Adrenal gland (tissue), 12 donors: Measurements from ENCODE around the gene FMO4. TPM values are rescaled to one million over a fixed set of nuclear protein-coding genes. Genes with fewer than 3 reads are reported as not detected.

Experiments used
- DNase-seq, 7 donors: peaks; one replicate each; pipeline ENCODE4 v3.0.0-alpha.2; 2019 to 2020
- H3K27ac ChIP-seq, 5 donors: fragments of 200-600 bp; sonication (generic) in 4 of 5; 1 replicate in 3 of 5; 2 replicates in 2 of 5; pipeline versions ENCODE4 v1.5.1 to v1.8.0; 2016 to 2020; ENCODE audit warnings: mild to moderate bottlenecking in 1 of 5
- H3K27me3 ChIP-seq: fragments of 200-600 bp; 2 replicates; pipeline ENCODE4 v1.8.0; 2021
- H3K36me3 ChIP-seq, 2 donors: fragments of 200-600 bp; replicated peaks in 1 of 2; 1 replicate in 1 of 2; 2 replicates in 1 of 2; pipeline versions ENCODE4 v1.5.1 to v1.8.0; 2018 to 2022
- H3K4me1 ChIP-seq, 2 donors: fragments of 200-600 bp; replicated peaks in 1 of 2; 1 replicate in 1 of 2; 2 replicates in 1 of 2; pipeline versions ENCODE4 v1.5.1 to v1.8.0; 2018 to 2021
- H3K4me3 ChIP-seq, 4 donors: fragments of 200-600 bp; sonication (generic) in 3 of 4; one replicate each; pipeline ENCODE4 v1.5.1; 2016 to 2018
- H3K9me3 ChIP-seq, 3 donors: fragments of 200-600 bp; sonication (generic) in 1 of 3; replicated peaks in 1 of 3; 1 replicate in 2 of 3; 2 replicates in 1 of 3; pipeline versions ENCODE4 v1.5.1 to v1.8.0; 2016 to 2021
- POLR2A ChIP-seq, 2 donors: fragments of 450-650 bp; IDR thresholded peaks; one replicate each; pipeline ENCODE4 v1.6.1; 2017; ENCODE audit warnings: antibody characterized with exemption in 2 of 2, mild to moderate bottlenecking in 2 of 2, moderate library complexity in 1 of 2
- WGBS, 4 donors: extraction: QIAGEN DNeasy Blood & Tissue Kit in 2 of 4; methylation state at CpG; one replicate each; pipeline versions ENCODE4 v1.1.5 to v1.1.7; 2013 to 2017; 5-methylcytosine and 5-hydroxymethylcytosine counted together
- intact Hi-C, 2 donors: fragments of 100-400 bp; cut with DNase I; formaldehyde crosslinking; loops; one replicate each; pipeline versions ENCODE4 v1.14.1 to v1.15.0; 2022 to 2023
- polyA plus RNA-seq, 3 donors: library from polyadenylated mRNA; stranded (reverse); fragments of 200-250 nt in 2 of 3; fragments of 350-450 nt in 1 of 3; fragmentation: Illumina TruSeq in 1 of 3; extraction: RNeasy Lipid Tissue Mini Kit (QIAGEN cat#74804) in 1 of 3; gene quantifications; one replicate each; pipeline ENCODE4 v1.2.3, GENCODE V29; 2013 to 2014
- total RNA-seq, 9 donors: library from RNA; depleted of rRNA in 4 of 9; stranded (reverse); fragments of >200 nt in 4 of 9; fragments of 120-200 nt in 1 of 9; fragmentation: NEBNext Ultra II Directional in 1 of 9; extraction: Animal tissue kit (Norgen Biotek cat#: 25700) in 1 of 9; gene quantifications; one replicate each; pipeline versions ENCODE4 v1.1.0 to v1.2.4, GENCODE V29; 2013 to 2023
- TF ChIP-seq, protein P1 (sequence below), 6 experiments: fragments of 450-650 bp in 4 of 6; fragments of 200-600 bp in 2 of 6; sonication (generic) in 1 of 6; IDR thresholded peaks; 1 replicate in 5 of 6; 2 replicates in 1 of 6; pipeline versions ENCODE4 v1.5.1 to v1.8.0; 2016 to 2021; ENCODE audit warnings: antibody characterized with exemption in 6 of 6, mild to moderate bottlenecking in 2 of 6, moderate library complexity in 1 of 6
- donor health status: healthy with polysubstance abuse.
- donor health status: Bipolar disorder and iron deficiency.
- donor health status: DM: yes; HTN: yes; CAD: no.
- donor health status: DM: no; HTN: no; CAD: no.
- donor health status: DM: no; HTN: no; CAD: no.
- donor health status: DM: yes; HTN: yes; CAD: no.

The FMO4 gene
- total and polyA plus RNA-seq, 12 donors = 1.7 to 11.4 (median 3.8) TPM

DNA sequence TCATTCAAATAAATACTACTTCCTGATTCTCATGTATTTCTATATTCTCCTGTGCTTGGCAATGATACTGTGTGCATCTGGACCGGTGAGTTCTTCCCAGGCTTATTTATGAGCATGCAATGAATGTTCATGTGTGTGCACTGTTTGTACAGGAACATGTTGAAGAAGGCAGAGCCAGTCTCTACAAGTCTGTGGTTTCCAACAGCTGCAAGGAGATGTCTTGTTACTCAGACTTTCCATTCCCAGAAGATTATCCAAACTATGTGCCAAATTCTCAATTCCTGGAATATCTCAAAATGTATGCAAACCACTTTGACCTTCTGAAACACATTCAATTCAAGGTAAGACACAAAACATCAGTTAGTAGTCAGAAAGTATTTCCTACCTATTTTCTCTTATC, 46.6 kb upstream of the FMO4 start:
- Histone ChIP-seq H3K4me3 (no peak overlapping the region), H3K36me3 (no peaks in the 10 kb centered on the region), H3K9me3 (no peaks in the 10 kb centered on the region), H3K4me1 (no peaks in the 10 kb centered on the region), H3K27ac (no peak overlapping the region), H3K27me3 (no peaks in the 10 kb centered on the region)
- no peak for DNase-seq
- no peak for TF ChIP-seq POLR2A (IDR thresholded peaks at IDR 0.05)
- TF ChIP-seq, protein P1, sequence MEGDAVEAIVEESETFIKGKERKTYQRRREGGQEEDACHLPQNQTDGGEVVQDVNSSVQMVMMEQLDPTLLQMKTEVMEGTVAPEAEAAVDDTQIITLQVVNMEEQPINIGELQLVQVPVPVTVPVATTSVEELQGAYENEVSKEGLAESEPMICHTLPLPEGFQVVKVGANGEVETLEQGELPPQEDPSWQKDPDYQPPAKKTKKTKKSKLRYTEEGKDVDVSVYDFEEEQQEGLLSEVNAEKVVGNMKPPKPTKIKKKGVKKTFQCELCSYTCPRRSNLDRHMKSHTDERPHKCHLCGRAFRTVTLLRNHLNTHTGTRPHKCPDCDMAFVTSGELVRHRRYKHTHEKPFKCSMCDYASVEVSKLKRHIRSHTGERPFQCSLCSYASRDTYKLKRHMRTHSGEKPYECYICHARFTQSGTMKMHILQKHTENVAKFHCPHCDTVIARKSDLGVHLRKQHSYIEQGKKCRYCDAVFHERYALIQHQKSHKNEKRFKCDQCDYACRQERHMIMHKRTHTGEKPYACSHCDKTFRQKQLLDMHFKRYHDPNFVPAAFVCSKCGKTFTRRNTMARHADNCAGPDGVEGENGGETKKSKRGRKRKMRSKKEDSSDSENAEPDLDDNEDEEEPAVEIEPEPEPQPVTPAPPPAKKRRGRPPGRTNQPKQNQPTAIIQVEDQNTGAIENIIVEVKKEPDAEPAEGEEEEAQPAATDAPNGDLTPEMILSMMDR (IDR thresholded peaks at IDR 0.05) = no peak
- intact Hi-C loops = no loop called here
- 55 to 88% (median 69%) methylated on average over 1 of the region's 1 CpG for WGBS, 4 donors

DNA sequence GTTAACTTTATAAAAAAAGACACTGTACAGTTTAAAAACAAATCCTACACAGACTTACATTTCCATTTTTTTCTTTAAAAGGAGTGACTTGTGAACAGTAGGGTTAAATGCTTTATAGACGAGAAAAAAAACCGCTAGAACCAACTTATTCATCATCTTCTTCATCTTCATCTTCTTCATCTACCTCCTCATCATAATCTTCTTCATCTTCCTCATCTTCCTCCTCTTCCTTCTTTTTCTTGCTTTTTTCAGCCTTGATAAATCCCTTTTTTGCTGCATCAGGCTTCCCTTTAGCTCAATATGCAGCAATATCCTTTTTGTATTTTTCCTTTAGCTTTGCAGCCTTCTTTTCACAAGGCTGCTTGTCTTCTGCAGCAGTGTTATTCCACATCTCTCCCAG, 43.2 kb upstream of the FMO4 start:
- Histone ChIP-seq H3K36me3 (no peaks in the 10 kb centered on the region), H3K27ac (no peak overlapping the region), H3K4me1 (no peaks in the 10 kb centered on the region), H3K4me3 (no peak overlapping the region), H3K27me3 (no peaks in the 10 kb centered on the region), H3K9me3 (no peaks in the 10 kb centered on the region)
- no peak for TF ChIP-seq POLR2A (IDR thresholded peaks at IDR 0.05)
- WGBS, 4 donors = 93 to 99% (median 94%) methylated on average over 2 of the region's 2 CpGs
- no peak for DNase-seq
- intact Hi-C loops = no loop called here

DNA sequence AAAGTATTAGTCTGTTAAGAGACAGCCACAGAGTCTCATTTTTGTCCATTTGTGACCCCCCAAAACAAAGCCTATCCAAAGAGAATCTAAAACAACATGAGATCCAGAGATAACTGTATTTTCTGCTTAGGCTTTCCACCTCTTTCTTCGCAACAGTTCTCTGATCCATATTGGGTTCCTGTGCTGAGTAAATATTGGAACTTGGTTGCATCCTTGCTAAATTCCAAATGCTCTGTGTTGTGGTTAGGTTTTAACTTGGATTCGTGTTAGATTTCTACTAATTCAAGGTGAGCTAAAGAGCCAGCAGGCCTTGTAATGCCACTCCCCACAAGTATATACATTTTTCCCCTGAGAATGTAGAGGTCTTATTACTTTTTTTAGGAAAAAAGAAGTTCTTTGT, 36.4 kb upstream of the FMO4 start:
- no peak overlapping the region for H3K4me3 ChIP-seq
- TF ChIP-seq POLR2A (IDR thresholded peaks at IDR 0.05) = no peak
- TF ChIP-seq, protein P1 (IDR thresholded peaks at IDR 0.05) = no peak
- 79 to 89% (median 84%) methylated on average over 2 of the region's 2 CpGs for WGBS, 4 donors

GRCh38 chr1:171279234-171279633, 34.7 kb upstream of the FMO4 start:
- WGBS, 4 donors = 89 to 94% (median 90%) methylated on average over 2 of the region's 2 CpGs
- H3K36me3 ChIP-seq = no peaks in the 10 kb centered on the region

More for the DNA sequence above, 36.4 kb upstream of the FMO4 start:
- Histone ChIP-seq H3K27ac (no peak overlapping the region), H3K9me3 (no peaks in the 10 kb centered on the region), H3K4me1 (no peaks in the 10 kb centered on the region), H3K36me3 (no peaks in the 10 kb centered on the region), H3K27me3 (no peaks in the 10 kb centered on the region)
- DNase-seq = no peak
- intact Hi-C loops = no loop called here

DNA sequence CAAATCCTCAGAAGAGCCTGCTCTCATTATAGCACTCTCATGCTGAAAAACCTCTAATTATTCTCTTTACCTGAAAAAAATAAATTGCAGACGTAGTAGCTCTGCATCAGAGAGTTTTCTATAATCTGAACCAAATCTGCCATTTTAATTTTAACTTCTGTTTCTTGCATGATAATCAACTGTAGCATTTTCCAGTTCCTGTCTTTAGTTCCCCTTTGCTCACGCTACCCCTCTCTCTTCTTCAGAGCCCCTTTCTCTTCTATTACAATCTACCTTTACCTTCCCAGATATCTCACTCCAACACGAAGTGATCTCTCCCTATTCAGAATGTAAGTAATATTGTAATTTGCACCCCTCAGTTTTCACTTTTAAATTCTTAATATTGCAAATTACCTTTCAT, 34.3 kb upstream of the FMO4 start:
- TF ChIP-seq POLR2A (IDR thresholded peaks at IDR 0.05) = no peak
- TF ChIP-seq, protein P1 (IDR thresholded peaks at IDR 0.05) = no peak
- 71 to 86% (median 80%) methylated on average over 3 of the region's 3 CpGs for WGBS, 4 donors

More at GRCh38 chr1:171279234-171279633, 34.7 kb upstream of the FMO4 start:
- H3K4me3 ChIP-seq = no peak overlapping the region
- no peak overlapping the region for H3K27ac ChIP-seq
- no peak for DNase-seq
- intact Hi-C loops = no loop called here
- no peaks in the 10 kb centered on the region for H3K4me1 ChIP-seq
- H3K9me3 ChIP-seq = no peaks in the 10 kb centered on the region
- TF ChIP-seq, protein P1 (IDR thresholded peaks at IDR 0.05) = no peak
- TF ChIP-seq POLR2A (IDR thresholded peaks at IDR 0.05) = no peak
- no peaks in the 10 kb centered on the region for H3K27me3 ChIP-seq

More for the DNA sequence above, 34.3 kb upstream of the FMO4 start:
- Histone ChIP-seq H3K4me3 (no peak overlapping the region), H3K9me3 (no peaks in the 10 kb centered on the region), H3K36me3 (no peaks in the 10 kb centered on the region), H3K27me3 (no peaks in the 10 kb centered on the region), H3K27ac (no peak overlapping the region), H3K4me1 (no peaks in the 10 kb centered on the region)
- intact Hi-C loops = no loop called here
- no peak for DNase-seq
